Activated T-helper 1 cell treated with Interleukin-2 at 50 U/mL for 16 hours (primary cell): ENCODE results near the gene SPATA13.
"Not testable (repeated sequence)": the region's sequence is repeated elsewhere in the genome, so short reads cannot be mapped to it uniquely, and the experiment has no call there.

Experiments
- DNase-seq: peaks from one replicate; pipeline ENCODE4 v3.0.0-alpha.2; 2020; ENCODE audit warnings: low read depth

SPATA13 gene

GRCh38 chr13:24318878-24319277 is 158.4 kb downstream of the SPATA13 start:
- not testable (repeated sequence) for DNase-seq

GRCh38 chr13:24319641-24320040 is 159.1 kb downstream of the SPATA13 start:
- not testable (repeated sequence) for DNase-seq

GRCh38 chr13:24321416-24321815 is 160.9 kb downstream of the SPATA13 start:
- not testable (repeated sequence) for DNase-seq

- not testable (repeated sequence) for DNase-seq
These were observed 161.9 kb downstream of the SPATA13 start for GRCh38 chr13:24322470-24322869.

- no peak for DNase-seq
These were observed 162.7 kb downstream of the SPATA13 start for GRCh38 chr13:24323036-24323738.

GRCh38 chr13:24323739-24324075 is 163.2 kb downstream of the SPATA13 start:
- no peak for DNase-seq

GRCh38 chr13:24327598-24327997 is 167.1 kb downstream of the SPATA13 start:
- DNase-seq = not testable (repeated sequence)

- DNase-seq = no peak
These were observed 167.6 kb downstream of the SPATA13 start for GRCh38 chr13:24328145-24328544.

- DNase-seq = no peak
These were observed 178.2 kb downstream of the SPATA13 start for GRCh38 chr13:24338721-24339120.

- DNase-seq = no peak
These were observed 179.6 kb downstream of the SPATA13 start for GRCh38 chr13:24339937-24340607.

- DNase-seq = no peak
These were observed 180.1 kb downstream of the SPATA13 start for GRCh38 chr13:24340608-24340955.

GRCh38 chr13:24341439-24341838 is 180.9 kb downstream of the SPATA13 start:
- no peak for DNase-seq

GRCh38 chr13:24348385-24348784 is 187.9 kb downstream of the SPATA13 start:
- no peak for DNase-seq

GRCh38 chr13:24348797-24349515 is 188.4 kb downstream of the SPATA13 start:
- DNase-seq = no peak

GRCh38 chr13:24349778-24350664 is 189.5 kb downstream of the SPATA13 start:
- not testable (repeated sequence) for DNase-seq

GRCh38 chr13:24351423-24351822 is 190.9 kb downstream of the SPATA13 start:
- no peak for DNase-seq

- DNase-seq = no peak
These were observed 193.2 kb downstream of the SPATA13 start for GRCh38 chr13:24353736-24354135.

GRCh38 chr13:24355103-24355502 is 194.6 kb downstream of the SPATA13 start:
- no peak for DNase-seq

GRCh38 chr13:24356270-24356669 is 195.8 kb downstream of the SPATA13 start:
- DNase-seq = no peak
